HG03521 (cell line): ENCODE data around the gene LRRC17.
"Not testable (repeated sequence)": the region's sequence is repeated elsewhere in the genome, so short reads cannot be mapped to it uniquely, and the experiment has no call there.

Experiments
- ATAC-seq: cut with Tn5 transposase; IDR thresholded peaks from one replicate; pipeline ENCODE4 v1.9.1; 2021; ENCODE audit warnings: mild to moderate bottlenecking, moderate library complexity; ENCODE audit not compliant: unreplicated experiment

Gene LRRC17

DNA sequence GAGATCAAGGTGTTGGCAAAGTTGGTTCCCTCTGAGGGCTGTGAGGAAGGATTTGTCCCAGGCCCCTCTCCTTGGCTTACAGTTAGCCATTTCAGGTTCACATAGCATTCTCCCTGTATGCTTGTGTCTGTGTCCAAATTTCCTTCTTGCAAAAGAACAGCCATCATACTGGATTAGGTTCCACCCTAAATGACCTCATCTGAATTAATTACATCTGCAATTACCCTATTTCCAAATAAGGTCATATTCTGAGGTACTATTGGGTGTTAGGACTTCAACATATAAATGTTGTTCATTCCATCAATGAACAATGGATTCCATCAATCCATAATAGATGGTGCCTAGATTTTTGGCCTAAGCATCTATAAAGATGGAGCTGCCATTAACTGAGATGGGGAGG is 16.2 kb upstream of the LRRC17 start:
- ATAC-seq: no peak

DNA sequence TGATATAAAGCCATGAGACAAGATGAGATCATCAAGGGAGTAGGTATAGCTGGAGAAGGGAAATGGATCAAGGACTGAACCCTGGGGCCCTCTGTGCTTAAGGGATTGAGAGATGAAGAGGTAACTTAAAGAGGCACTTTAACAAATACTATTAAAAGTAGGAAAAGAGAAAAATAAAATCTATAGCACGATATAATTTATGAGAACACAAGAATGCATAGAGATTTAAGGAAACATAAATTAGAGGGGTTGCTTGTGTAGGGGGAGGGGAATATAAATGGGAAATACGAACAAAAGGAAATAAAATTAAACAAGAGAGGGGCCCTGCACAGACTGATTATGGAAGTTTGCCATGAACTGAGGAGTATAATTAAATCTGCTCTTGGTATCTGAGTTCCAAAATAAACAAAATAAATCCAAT is 15.6 kb upstream of the LRRC17 start:
- ATAC-seq: no peak

DNA sequence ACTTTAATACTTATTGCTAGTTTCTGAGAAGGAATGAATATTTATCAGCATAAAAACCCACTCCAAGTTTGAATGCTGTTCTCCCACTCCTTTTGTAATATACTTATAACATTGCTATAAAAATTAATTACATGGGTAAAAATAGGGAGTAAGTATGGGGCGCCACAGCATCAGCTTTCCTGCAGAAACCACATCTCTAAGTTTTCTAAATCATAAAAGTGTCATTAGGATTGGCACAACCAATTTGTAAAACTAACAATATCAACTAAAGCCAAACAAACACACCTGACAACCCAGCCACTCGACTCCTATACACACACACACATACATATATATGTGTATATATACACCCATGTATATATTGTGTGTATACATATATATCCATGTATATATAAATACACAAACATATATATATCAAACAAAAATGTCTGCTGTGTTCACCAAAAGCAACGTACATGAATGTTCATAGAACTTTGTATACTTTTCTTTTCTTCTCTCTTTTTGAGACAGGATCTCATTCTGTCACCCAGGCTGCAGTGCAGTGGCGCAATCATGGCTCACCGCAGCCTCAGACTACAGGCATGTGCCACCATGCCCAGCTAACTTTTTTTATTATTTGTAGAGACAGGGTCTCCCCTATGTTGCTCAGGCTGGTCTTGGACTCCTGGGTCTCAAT is 14.8 kb upstream of the LRRC17 start:
- no peak for ATAC-seq

DNA sequence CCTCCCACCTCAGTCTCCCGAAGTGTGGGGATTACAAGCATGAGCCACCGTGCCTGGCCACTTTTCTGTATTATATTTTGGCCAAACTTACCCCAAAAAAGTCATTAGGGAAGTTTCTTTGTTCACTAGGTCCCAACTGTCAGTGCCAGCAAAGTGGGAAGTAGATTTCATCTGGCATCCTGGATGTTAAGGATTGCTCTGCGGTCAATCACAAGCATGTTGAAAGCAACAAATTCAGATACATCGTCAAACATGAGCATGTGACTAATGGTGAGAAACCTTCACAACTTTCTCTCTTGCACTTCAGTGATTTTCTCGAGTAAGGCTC is 14.3 kb upstream of the LRRC17 start:
- ATAC-seq: no peak

DNA sequence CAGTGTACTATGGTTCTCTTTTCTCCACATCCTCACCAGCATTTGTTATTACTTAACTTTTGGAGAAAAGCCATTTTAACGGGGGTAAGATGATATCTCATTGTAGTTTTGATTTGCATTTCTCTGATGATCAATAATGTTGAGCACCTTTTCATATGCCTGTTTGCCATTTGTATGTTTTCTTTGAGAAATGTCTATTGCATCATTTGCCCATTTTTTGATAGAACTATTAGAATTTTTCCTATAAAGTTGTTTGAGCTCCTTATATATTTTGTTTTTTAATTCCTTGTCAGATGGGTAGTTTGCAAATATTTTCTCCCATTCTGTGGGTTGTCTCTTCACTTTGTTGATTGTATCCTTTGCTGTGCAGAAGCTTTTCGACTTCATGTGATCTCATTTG is 10.7 kb upstream of the LRRC17 start:
- not testable (repeated sequence) for ATAC-seq

DNA sequence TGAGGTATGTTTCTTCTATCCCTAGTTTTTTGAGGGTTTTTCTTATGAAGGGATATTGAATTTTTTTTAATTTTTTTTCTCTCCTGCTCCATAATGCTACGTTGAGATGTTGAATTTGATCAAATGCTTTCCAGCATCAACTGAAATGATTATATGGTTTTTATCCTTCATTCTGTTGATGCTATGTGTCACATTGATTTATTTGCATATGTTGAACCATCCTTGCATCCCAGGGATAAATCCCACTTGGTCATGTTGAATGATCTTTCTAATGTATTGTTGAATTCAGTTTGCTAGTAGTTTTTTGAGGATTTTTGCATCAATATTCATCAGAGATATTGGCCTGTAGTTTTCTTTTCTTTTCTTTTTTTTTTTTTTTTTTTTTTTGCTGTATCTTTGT is 9.2 kb upstream of the LRRC17 start:
- ATAC-seq: not testable (repeated sequence)

DNA sequence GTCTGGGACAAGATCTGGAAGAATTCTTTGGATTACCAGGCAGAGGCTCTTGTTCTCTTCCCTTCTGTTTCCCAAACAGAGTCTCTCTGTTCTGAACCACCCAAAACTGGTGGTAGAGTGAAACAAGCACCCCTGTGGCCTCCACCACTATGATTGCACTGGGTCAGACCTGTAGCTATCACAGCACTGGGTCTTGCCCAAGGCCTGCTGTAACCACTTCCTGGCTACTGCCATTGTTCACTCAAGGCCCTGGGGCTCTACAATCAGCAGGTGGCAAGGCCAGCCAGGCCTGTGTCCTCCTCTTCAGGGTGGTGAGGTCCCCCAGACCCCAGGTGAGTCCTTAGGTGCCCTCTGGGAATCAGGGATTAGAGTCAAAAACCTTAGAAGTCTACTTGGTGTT is 4.1 kb upstream of the LRRC17 start:
- ATAC-seq: no peak

DNA sequence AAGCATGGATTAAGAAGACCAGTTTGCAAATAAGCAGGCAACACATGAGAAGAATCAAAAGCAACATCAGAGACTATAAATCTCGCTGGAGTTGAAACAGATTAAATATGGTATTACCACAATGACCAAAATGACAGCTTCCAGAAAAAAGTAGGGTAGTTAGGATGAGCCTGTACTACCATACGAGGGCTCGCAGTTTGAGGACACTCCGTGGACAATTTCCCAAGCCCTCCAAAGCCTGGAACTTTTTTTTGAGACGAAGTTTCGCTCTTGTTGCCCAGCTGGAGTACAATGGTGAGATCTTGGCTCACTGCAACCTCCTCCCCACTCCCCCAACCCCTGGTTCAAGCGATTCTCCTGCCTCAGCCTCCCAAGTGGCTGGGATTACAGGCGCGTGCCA is 1.0 kb downstream of the LRRC17 start:
- no peak for ATAC-seq

DNA sequence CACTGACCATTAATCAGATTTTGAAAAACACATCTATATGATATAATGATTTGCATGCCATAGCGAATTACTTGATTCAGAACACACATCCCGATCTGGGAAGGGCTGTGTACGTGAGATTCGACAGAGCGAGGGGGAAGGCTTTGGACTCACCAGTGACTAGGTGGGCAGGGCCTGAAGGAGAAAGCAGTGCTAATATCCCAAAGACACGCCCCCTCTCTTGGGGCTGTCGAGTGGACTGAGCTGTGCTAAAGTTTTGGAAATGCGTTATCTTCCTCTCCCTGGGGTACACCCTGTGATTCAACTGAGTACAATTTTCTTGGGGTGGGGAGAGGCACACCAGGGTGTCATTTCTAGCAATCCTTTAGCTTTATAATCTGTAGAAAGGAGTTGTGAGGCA is 1.8 kb downstream of the LRRC17 start:
- no peak for ATAC-seq

DNA sequence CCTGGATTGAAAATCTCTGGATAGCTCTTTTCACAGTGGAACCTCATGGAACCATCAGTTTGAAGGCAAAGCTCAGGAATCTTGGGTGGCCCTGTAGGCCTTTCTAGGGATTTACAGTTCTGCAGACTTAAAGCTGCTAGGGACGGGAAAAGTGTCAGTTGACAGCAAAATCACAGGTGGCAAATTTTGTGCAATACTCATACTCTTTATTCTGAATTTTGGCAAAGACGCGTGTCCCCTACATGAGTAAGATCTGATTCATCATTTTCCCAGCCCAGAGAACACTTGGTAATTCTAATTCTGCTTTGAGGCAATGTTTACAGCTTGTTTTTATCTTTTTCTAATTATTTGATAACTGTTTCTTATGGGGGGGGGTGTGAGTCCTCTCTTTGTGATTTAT is 3.6 kb downstream of the LRRC17 start:
- no peak for ATAC-seq

DNA sequence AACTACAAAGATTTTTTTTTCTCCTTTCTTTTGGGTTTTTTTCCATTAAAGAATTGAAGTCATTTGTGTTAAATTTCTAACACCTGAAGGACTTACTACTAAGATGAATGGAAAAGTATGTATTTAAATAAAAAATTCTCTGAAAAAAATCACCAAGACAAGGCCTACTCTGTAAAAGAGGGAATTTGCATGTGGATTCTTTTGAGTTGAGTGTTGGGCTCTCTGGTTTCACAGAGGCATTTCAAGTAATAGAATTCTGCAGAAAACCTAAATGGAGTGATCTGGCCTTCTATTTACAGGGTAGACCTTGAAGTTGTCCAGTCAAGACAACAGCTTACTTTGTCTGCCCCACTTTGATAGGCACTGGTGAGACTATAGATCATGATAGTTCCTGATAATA is 4.1 kb downstream of the LRRC17 start:
- ATAC-seq: no peak

DNA sequence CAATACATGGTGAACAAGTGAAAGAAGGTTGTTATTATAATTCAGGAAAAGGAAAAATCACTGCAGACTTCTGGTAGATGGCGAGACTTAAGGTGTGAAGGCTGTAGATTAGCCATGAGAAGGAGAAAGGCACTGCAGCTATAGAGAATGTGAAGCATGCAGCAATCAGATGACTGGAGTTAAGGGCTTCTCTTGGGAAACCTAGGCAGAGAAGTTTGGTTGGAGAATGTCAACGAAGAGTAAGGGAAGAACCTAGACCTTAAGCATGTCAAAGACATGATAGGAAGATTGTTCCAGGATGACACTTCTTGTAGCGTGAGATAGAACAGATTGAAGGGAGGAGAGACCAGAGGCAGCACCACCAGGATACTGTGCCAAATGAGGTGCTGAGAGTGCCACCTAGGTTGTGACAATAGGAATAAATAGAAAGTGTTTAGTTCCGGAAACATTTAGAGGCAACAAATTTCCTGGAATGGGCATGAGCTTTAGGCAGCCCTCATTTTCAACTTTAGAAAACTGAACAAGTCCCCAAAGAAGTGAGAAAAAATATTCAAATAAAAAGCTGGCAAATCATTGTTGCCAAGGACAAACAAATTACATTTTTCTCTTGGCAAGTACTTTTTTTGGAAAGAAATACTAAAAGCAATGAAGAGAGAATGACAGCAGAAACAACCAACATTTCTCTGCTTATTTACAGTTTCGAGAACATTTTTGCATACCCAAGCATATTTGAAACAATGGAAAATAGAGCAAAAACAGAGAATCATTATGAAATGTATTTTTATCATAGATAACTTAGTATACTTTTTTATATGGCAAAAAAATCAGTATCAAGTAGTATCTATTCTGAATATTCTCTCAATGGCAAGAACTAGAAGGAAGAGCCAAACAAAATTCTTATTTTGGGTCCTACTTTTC is 4.9 kb downstream of the LRRC17 start:
- ATAC-seq: no peak

DNA sequence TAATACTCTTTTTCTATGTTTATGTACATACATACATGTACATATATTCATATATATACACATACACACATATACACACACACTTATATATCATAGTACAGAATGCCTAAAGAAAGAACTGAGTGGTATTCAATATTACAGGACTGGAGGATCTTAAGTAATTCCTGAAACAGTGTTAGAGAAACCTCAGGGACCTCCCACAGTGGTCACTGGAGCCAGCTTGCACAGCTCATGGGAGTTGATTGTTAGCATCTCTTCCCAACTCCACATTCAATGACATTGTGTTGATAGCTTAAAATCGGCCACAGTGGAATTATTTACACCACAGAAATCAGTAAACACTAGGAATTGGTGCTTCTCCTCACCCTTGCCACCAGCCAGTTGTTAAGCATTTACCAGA is 6.0 kb downstream of the LRRC17 start:
- no peak for ATAC-seq

DNA sequence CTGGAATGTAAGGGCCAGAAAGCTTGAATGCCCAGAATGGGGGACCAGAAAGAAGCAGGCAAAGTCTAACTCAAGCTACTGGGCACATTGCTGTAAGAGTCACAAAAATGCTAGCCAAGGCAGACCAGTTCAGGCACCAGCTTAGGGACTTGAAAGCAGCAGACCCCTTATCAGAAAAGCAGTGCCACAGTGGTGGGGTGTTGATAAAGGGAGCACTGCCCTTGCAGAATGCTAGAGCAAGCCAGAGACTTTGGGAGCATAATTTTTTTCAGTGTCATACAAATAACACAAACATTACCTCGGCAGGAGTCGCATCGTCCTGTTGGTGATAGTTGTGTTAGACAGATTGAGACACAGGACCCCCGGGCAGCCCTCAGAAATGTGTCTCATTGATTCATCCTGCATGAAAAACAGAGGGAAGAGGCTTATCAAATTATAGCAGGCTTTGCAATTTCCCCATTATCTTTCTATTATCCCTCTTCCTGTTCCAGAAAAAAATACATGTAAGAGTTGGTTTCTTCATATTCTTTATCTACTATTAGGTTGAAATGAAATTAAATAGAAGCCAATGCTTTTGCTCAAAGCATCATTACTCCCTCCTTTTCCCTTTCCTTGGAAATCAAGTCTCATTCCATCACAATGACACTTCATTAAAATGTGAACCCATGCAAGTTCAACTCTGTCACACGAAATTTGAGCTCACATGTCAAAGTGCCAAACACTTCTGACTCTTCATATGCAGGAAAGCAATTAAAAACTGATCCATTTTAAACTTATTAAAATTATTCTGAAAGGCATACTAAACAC is 13.4 kb downstream of the LRRC17 start:
- ATAC-seq: no peak

DNA sequence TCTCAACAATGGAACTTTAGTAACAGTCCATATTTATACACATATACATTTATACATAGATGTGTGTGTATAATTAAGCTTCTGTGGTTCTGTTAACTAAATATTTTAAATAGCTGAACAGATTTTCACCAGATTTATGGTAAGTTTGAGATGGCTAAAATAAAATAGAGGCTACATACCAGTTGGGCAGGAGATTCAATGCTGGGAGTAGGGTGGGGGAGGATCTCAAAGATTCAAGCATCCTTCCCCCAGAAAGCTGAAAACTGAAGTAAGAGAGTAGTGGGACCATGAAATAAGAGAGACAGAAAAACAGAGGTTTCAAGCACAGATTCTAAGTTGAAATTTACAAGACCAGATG is 14.0 kb downstream of the LRRC17 start:
- no peak for ATAC-seq

DNA sequence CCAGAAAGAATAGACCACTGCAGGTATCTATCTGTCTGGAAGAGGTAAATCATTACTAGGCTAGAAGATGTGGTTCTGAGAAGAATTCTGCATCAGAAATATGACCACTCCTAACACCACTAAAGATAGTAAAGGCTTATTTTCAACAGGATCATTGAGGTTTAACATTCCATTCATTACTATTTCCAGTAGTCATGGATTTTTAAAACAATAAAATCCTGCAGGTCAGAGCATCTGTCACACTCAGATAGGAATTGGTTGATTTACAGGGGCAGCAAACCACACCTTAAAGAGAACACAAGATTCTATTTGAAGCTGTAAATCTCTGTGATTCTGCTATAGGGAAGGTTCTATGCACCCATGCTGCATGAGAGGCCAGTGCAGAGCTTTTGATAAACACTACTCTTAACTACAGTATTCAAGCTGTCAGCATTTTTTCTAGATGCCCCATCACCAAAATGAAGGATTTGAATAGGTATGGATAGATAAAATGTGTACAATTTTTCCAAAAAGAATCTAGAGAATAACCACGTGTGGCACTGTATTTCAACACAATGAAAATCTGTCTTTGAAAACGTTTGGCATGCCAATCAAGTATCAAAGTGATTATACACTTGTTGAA is 14.6 kb downstream of the LRRC17 start:
- ATAC-seq: no peak

DNA sequence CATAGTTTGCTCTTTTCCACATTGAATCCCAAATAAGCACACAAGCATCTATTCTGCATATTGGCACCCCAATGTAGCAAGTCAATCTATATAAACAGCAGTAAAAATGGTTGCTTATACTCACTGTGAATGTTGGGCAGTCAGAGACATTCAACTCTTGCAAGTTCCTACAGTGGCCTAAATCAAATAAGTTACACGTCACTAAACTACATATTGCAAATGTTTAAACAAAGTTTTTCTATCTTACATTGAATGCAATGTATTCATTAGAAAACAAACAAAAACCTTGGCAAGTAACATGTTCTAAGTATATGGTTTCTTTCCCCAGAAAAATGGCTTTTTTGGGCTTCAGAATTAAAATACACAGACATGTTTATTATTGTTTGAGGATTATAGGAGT is 19.0 kb downstream of the LRRC17 start:
- no peak for ATAC-seq

DNA sequence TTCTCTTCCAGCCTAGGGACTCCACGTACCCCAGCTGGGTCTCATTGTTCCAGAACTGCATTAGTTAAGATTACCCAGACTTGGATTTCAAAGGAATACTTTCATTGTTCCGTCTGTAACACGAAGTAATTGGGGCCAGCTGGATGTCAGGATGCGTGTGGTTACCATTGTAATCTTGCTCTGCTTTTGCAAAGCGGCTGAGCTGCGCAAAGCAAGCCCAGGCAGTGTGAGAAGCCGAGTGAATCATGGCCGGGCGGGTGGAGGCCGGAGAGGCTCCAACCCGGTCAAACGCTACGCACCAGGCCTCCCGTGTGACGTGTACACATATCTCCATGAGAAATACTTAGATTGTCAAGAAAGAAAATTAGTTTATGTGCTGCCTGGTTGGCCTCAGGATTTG is 21.0 kb downstream of the LRRC17 start:
- ATAC-seq: no peak

DNA sequence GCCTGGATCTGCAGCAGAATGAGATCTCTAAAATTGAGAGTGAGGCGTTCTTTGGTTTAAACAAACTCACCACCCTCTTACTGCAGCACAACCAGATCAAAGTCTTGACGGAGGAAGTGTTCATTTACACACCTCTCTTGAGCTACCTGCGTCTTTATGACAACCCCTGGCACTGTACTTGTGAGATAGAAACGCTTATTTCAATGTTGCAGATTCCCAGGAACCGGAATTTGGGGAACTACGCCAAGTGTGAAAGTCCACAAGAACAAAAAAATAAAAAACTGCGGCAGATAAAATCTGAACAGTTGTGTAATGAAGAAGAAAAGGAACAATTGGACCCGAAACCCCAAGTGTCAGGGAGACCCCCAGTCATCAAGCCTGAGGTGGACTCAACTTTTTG is 21.4 kb downstream of the LRRC17 start:
- ATAC-seq: no peak

DNA sequence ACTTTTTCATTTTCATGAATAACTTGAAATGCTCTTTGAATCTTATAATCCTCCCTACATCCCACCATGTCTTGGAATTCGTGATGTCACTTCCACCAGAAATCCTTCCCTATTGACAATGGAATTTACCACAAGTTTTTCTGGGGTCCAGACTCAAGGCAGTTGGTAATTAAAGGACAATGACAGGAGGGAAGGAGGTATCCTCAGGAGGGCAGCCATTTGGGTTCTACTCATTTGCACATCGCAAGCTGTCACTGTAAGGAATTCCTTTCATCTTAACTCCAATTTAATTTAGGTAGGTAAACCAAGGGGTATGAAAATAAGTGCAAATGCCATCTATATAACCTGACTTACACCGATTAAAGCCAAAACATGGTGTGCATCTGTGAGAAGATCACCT is 21.9 kb downstream of the LRRC17 start:
- ATAC-seq: no peak

DNA sequence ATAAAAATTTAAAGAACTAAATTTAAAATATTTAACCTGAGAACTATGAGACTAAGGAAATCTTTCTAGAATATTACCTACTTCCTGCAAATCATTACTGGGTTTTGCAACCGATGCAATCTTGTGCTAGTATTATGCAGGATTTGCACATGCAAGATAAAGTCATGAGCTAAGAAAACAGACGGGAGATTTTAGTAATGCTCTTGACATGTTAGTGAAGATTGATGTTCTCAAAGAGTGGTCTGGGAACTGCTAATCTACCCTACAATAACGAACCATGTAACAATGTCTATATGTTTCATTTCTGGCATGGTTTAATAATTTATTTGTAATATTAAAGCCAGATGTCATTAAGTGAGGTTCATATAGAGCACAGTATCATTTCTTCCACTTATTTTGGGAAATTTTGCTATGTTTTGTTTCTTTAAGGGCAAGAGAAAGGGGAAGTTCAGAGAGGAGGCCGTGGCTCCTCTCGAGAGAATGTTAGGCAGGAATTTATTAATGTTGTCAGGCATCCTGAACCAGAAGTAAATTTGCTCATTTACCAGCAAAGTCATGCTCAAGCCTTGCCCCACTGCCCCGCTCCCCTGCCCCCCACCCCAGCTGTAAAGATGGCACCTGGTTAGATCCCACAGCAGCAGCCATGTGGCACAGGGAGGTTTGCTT is 22.8 kb downstream of the LRRC17 start:
- ATAC-seq: no peak
